Psoas muscle (tissue), 8 donors: ENCODE measurements around the gene ALDH18A1. TPM values are rescaled to one million over a fixed set of nuclear protein-coding genes. Genes with fewer than 3 reads are reported as not detected.
"Not testable (repeated sequence)": the region's sequence is repeated elsewhere in the genome, so short reads cannot be mapped to it uniquely, and the experiment has no call there.

Experiments
- ATAC-seq, 4 donors: fragments of 200-7000 bp; cut with Tn5 transposase; one replicate each; pipeline ENCODE4 v1.9.1; 2020; ENCODE audit warnings: moderate library complexity in 3 of 4, mild to moderate bottlenecking in 2 of 4
- DNase-seq, 2 donors: peaks; one replicate each; pipeline ENCODE4 v3.0.0-alpha.2; 2020
- H3K27ac ChIP-seq: fragments of 200-600 bp; one replicate; pipeline ENCODE4 v1.8.0; 2022
- H3K27me3 ChIP-seq, 3 donors: fragments of 200-600 bp in 1 of 3; one replicate each; pipeline versions ENCODE4 v1.6.1 to v1.8.0; 2013 to 2022; ENCODE audit warnings: low read length in 2 of 3, mild to moderate bottlenecking in 2 of 3, moderate library complexity in 1 of 3; ENCODE audit not compliant: insufficient read depth in 3 of 3
- H3K36me3 ChIP-seq, 2 donors: fragments of 200-600 bp in 1 of 2; one replicate each; pipeline versions ENCODE4 v1.6.1 to v1.8.0; 2013 to 2022; ENCODE audit warnings: low read depth in 1 of 2, mild to moderate bottlenecking in 1 of 2, moderate library complexity in 1 of 2; ENCODE audit not compliant: insufficient read depth in 1 of 2
- H3K4me1 ChIP-seq: fragments of 200-600 bp; one replicate; pipeline ENCODE4 v1.8.0; 2022
- H3K4me3 ChIP-seq: fragments of 200-600 bp; one replicate; pipeline ENCODE4 v1.8.0; 2022; ENCODE audit warnings: mild to moderate bottlenecking
- H3K9me3 ChIP-seq: fragments of 200-600 bp; one replicate; pipeline ENCODE4 v1.8.0; 2022
- WGBS, 3 donors: extraction: QIAGEN DNeasy Blood & Tissue Kit; methylation state at CpG; one replicate each; pipeline versions ENCODE4 v1.1.6 to v1.1.7; 2013; 5-methylcytosine and 5-hydroxymethylcytosine counted together
- intact Hi-C, 2 donors: fragments of 100-400 bp; cut with DNase I; formaldehyde crosslinking; loops; one replicate each; pipeline versions ENCODE4 v1.11.0 to v1.14.2; 2022
- polyA plus RNA-seq, 3 donors: library from polyadenylated mRNA; stranded (reverse); fragments of 200-250 nt; gene quantifications; one replicate each; pipeline ENCODE4 v1.2.3, GENCODE V29; 2013
- total RNA-seq, 4 donors: library from RNA; stranded (reverse); fragmentation: NEBNext Ultra II Directional in 2 of 4; extraction: Animal tissue kit (Norgen Biotek cat#: 25700) in 2 of 4; gene quantifications; one replicate each; pipeline versions ENCODE4 v1.2.1 to v1.2.4, GENCODE V29; 2021 to 2023
- TF ChIP-seq, protein P1 (sequence below): fragments of 200-600 bp; IDR thresholded peaks from one replicate; pipeline ENCODE4 v1.8.0; 2022; ENCODE audit warnings: antibody characterized with exemption
- donor health status: healthy with polysubstance abuse.
- donor health status: DM: no; HTN: no; CAD: no; lungs with moderate emphysema.
- donor health status: Bipolar disorder and iron deficiency.
- donor health status: healthy.
- donor health status: DM: yes; HTN: yes; CAD: no.
- donor health status: DM: no; HTN: no; CAD: no.
- donor health status: DM: no; HTN: no; CAD: no.
- donor health status: DM: yes; HTN: yes; CAD: no.

Gene ALDH18A1
- total and polyA plus RNA-seq, 7 donors: 2.4 to 18.1 (median 5.7) TPM

DNA sequence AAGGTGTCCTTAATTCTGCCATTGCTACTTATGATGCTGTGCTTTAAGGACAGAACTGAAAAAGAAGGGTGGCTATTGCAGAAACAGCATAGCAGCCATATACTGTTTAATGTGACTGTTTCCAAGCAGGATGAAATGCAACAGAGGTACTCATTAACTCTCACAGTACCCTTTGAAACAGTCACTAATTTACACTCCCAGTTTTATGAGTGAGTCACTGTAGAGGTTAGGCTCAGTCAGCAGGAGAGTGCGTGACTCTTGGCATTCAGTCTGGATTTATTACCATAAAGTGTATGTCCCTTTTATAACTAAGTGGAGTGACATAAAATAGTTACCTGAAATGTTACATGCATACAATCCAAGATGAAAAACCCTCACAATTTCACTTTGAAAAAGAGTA is 27.7 kb downstream of the ALDH18A1 start:
- no peak for DNase-seq
- Histone ChIP-seq H3K9me3 (no peaks in the 10 kb centered on the region), H3K27ac (no peak overlapping the region), H3K27me3 (no peaks in the 10 kb centered on the region), H3K36me3 (peaks cover 7 to 90% of the 10 kb centered on the region in 2 donors), H3K4me1 (no peaks in the 10 kb centered on the region), H3K4me3 (no peak overlapping the region)
- TF ChIP-seq, protein P1, sequence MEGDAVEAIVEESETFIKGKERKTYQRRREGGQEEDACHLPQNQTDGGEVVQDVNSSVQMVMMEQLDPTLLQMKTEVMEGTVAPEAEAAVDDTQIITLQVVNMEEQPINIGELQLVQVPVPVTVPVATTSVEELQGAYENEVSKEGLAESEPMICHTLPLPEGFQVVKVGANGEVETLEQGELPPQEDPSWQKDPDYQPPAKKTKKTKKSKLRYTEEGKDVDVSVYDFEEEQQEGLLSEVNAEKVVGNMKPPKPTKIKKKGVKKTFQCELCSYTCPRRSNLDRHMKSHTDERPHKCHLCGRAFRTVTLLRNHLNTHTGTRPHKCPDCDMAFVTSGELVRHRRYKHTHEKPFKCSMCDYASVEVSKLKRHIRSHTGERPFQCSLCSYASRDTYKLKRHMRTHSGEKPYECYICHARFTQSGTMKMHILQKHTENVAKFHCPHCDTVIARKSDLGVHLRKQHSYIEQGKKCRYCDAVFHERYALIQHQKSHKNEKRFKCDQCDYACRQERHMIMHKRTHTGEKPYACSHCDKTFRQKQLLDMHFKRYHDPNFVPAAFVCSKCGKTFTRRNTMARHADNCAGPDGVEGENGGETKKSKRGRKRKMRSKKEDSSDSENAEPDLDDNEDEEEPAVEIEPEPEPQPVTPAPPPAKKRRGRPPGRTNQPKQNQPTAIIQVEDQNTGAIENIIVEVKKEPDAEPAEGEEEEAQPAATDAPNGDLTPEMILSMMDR: no peak
- intact Hi-C loops: no loop called here
- 79 to 93% (median 91%) methylated on average over 1 of the region's 1 CpG for WGBS, 3 donors
- ATAC-seq: no peak

DNA sequence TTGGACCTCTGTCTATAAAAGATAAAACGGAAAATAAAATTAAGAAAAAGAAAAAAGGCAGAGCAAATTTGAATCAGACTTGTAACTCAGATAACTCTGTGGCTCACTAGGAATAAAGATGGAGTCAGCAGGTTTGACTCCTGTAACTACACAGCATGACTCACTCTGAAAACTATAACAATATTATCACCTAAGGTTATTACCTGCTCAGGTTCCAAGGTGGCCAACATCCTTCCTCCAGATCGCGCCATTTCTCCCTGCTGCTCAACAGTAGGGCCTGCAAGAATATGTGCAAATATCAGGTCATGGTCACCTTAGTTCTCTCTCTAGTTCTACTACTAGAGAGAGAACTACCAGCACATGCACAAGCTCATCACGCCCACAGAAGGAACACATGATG is 30.0 kb downstream of the ALDH18A1 start:
- WGBS, 3 donors: 93 to 97% (median 95%) methylated on average over 4 of the region's 4 CpGs
- Histone ChIP-seq H3K27ac (no peak overlapping the region), H3K4me3 (no peak overlapping the region), H3K9me3 (no peaks in the 10 kb centered on the region), H3K36me3 (peaks cover 7 to 73% of the 10 kb centered on the region in 2 donors), H3K27me3 (no peaks in the 10 kb centered on the region), H3K4me1 (no peaks in the 10 kb centered on the region)
- intact Hi-C loops: no loop called here
- DNase-seq (no peak), ATAC-seq (no peak)
- TF ChIP-seq, protein P1: no peak

DNA sequence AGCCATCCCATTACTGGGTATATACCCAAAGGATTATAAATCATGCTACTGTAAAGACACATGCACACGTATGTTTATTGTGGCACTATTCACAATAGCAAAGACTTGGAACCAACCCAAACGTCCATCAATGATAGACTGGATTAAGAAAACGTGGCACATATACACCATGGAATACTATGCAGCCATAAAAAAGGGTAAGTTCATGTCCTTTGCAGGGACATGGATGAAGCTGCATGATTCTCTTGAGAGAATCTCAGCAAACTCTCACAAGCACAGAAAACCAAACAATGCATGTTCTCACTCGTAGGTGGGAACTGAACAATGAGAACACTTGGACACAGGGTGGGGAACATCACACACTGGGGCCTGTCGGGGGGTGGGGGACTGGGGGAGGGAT is 36.1 kb downstream of the ALDH18A1 start:
- H3K36me3 ChIP-seq: peaks cover 5 to 75% of the 10 kb centered on the region in 2 donors
- 92 to 96% (median 93%) methylated on average over 4 to 5 of the region's 5 CpGs for WGBS, 3 donors
- DNase-seq, intact Hi-C loops, H3K27me3 ChIP-seq, H3K4me1 ChIP-seq, H3K9me3 ChIP-seq, H3K4me3 ChIP-seq, H3K27ac ChIP-seq, ATAC-seq: not testable (repeated sequence)

DNA sequence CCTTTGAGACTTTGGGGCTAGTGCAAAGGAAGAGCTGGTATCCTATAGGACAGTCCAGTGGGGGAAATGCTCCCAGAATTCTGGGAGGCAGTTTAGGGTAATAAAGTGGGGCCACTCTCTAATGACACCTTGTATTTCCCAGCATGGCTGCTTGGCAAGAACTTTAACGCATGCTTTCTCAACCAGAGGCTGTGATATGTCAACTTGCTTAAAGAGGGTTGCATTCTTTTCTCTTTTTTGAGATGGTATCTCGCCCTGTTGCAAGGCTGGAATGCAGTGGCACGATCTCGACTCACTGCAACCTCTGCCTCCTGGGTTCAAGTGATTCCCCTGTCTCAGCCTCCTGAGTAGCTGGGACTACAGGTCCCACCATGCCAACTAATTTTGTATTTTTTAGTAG is 38.4 kb downstream of the ALDH18A1 start:
- DNase-seq (no peak), ATAC-seq (no peak)
- no peaks in the 10 kb centered on the region for H3K9me3 ChIP-seq
- H3K27me3 ChIP-seq: no peaks in the 10 kb centered on the region
- TF ChIP-seq, protein P1: no peak
- no peak overlapping the region for H3K27ac ChIP-seq
- H3K4me3 ChIP-seq: no peak overlapping the region
- H3K4me1 ChIP-seq: no peaks in the 10 kb centered on the region
- intact Hi-C loops: no loop called here
- WGBS, 3 donors: 92 to 95% (median 94%) methylated on average over 4 of the region's 4 CpGs
- peaks cover 3 to 76% of the 10 kb centered on the region in 2 donors for H3K36me3 ChIP-seq

DNA sequence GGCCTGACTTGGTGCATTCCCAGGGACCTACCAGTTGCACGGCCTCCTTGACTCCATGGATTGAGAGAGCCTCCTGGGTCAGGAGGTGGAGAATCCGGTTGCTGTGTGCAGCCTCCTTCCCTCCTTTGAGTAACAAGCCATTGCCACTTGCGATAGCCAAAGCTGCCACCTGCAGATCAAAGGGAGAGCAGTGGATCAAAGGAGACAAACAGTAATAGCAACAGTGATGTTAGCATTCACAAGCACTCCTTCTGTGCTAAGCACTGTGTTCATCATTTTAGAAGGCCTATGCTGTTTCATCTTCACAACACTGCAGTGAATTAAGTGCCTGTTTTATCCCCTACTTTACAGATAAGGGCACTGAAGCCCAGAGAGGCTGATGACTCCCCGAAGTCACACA is 40.1 kb downstream of the ALDH18A1 start:
- TF ChIP-seq, protein P1: no peak
- H3K9me3 ChIP-seq: no peaks in the 10 kb centered on the region
- 76 to 91% (median 81%) methylated on average over 4 of the region's 4 CpGs for WGBS, 3 donors
- peaks cover 3 to 91% of the 10 kb centered on the region in 2 donors for H3K36me3 ChIP-seq
- DNase-seq (no peak), ATAC-seq (no peak)
- H3K4me3 ChIP-seq: no peak overlapping the region
- no peaks in the 10 kb centered on the region for H3K27me3 ChIP-seq
- H3K27ac ChIP-seq: no peak overlapping the region
- H3K4me1 ChIP-seq: no peaks in the 10 kb centered on the region
- intact Hi-C loops: no loop called here
